DLD1 (cell line): ENCODE data around the gene ME3.

Experiments used
- in situ Hi-C: cut with HindIII; loops from 2 replicates; pipeline ENCODE4 v1.10.0; 2017; ENCODE audit warnings: low sequenced_read_pairs

Gene ME3

DNA sequence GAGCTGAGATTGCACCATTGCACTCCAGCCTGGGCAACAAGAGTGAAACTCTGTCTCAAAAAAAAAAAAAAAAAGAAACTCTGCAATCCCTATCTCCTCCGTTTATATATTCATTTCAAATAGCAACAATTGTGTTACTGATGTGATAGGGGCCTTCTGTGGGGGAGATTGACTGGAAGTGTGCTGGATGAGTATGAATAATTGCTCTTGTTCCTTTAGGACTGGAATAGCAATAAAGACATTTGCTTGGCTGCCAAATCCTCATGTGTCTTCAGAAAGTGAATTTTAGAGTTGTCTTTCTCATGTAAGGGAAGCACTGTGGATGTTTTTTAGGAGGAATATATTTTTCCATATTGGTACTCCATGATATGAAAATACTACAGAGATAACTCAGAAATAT, 21.1 kb upstream of the ME3 start:
- in situ Hi-C loops: no loop called here

GRCh38 chr11:86692746-86693145, 20.3 kb upstream of the ME3 start:
- in situ Hi-C loops: no loop called here

GRCh38 chr11:86692317-86692716, 19.9 kb upstream of the ME3 start:
- in situ Hi-C loops: no loop called here

DNA sequence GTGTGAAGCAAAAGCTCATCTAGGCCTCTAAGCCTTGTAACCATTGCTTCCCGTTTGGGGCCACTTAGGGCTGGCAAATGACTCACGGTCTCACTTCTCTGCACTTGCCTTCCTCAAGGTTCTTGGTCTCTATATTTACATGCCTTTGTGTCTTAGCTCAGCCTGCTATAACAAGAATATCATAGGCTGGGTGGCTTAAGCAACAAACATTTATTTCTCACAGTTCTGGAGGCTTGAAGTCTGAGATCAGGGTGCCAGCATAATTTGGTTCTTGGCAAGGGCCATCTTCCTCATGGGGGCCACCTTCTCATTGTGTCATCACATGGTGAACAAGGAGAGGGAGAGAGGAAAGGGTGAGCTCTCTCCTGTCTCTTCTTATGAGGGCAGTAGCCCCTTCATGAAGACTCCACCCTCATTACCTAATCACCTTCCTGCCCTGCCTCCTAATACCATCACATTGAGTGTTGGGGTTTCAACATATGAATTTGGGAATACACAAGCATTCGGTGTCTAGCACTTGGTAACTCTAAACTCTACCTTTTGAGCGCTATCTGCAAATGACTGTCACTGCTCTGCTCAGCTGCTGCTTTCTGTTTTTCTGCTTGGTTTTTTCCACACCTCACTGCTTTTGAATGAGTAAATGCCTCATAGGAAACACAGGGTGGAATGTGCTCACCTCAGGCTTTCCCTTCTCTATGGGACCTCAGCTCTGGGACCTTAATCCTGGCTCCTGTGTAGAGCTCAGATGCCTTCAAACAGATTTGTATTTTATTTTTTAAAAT, 16.2 kb upstream of the ME3 start:
- in situ Hi-C loops: no loop called here

DNA sequence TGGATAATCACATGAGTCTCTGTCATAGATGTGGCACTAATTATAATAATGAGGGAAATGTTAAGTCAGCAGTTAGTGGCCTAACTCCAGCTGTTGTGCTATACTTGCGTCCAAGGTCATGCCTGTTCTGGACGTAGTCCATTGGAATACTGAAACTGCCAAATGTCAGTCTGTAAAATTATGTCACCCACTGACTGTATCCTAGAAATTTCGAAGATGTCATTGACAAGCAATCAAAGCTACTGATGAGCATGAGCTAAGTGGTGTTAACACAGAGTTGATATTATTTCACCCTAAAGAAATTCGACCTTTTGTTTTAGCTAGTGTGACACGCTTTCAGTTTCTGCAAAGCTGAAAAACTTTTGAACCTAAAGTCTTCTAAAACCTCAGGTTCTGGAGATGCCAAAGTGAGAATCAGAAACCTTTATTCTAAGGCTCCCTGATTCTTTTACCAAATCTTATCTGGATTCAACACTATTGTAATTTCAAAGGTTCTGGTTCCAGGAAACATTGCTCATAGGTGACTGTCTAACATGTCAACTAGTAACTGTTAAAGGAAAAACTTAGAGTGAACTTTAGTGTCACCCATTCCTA, 14.9 kb upstream of the ME3 start:
- in situ Hi-C loops: no loop called here

DNA sequence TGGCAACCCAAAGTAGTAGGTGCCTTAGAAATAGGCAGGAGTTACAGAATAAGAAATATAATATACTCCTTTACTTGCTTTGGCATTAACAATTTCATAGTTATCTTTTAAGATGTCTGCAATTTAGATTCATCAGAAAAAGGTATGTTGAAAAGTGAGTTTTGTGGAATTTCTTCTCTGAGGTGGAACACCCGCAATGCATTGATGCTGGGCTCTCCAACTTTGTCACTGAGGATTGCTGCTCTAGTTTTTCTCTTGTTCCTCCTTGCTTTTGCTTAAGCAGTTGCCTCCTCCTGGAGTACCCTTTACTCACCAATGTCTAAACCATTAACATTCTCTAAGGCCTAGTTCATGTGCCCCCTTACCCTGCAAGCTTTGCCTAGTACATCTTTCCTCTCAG, 14.1 kb upstream of the ME3 start:
- in situ Hi-C loops: no loop called here

- in situ Hi-C loops: no loop called here
Measured at GRCh38 chr11:86681483-86681756, 9.0 kb upstream of the ME3 start.

GRCh38 chr11:86680716-86681482, 8.5 kb upstream of the ME3 start:
- in situ Hi-C loops: no loop called here

- in situ Hi-C loops: no loop called here
Measured at GRCh38 chr11:86678823-86679222, 6.4 kb upstream of the ME3 start.

DNA sequence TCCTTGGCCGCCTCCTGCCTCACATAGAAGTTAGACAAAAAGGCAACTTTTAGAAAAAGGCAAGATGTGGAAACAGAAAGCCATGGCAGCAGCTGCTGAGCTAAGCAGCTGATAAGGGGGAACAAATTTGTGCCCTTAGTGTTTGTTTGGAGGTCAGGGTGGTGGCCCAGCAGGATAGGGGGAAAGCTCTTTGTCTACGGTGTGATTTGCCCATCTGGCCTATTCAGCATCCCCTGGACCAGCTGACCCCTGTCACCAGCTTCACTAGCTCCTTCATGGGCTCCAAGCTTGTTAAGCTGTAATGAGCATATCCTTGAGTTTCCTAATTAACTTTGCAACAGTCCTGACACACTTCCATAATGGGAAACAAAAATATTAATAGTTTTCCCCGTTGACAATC, 5.9 kb upstream of the ME3 start:
- in situ Hi-C loops: no loop called here

DNA sequence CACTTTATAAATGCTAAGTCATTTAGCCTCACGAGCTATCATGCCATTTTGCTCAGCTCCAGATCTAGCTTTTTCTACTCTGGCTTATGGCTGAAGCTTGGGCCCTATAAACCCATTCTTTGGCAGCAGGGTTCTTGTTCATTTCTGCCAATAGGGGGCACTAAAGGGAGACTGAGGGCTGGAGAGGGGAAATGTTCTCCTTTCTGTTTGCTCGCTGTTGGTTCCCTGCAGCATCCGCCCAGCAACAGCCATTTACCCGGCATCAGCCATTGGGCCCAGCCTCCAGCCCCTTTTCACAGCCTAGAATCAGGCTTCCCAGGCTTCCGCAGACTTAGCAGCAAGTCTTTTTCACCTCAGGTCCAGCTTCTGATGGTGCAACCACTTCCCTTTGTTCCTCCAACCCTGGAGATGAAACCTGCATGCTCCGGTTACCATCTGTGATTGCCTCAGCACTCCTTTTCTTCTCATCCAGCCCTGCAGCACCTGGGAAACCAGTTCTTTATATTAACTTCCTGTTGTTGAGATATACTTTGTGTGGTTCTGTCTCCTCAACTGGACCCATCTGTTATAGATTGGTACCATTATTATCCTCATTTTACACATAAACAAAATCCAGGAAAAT, 4.2 kb upstream of the ME3 start:
- in situ Hi-C loops: no loop called here

DNA sequence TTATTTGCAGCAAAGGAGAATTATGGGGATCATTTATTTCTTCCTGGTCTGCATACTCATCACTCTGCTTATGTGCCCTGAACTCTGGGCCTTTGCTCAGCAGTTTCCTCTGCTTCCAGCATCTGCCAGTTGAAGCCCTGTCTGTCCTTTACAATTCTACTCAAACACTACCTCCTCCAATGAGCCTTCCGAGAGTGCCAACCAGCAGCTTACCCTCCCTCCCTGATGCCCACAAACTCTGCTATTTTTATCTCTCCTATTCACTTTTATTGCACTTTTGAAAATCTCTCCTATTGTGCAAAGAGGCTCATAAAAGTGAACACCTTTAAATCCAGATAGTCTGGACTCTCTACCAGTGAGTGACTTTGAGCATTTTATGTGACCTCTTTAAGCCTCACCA, 3.6 kb upstream of the ME3 start:
- in situ Hi-C loops: no loop called here

GRCh38 chr11:86675017-86675416, 2.6 kb upstream of the ME3 start:
- in situ Hi-C loops: no loop called here

- in situ Hi-C loops: no loop called here
Measured at GRCh38 chr11:86673872-86674750, 1.7 kb upstream of the ME3 start.

DNA sequence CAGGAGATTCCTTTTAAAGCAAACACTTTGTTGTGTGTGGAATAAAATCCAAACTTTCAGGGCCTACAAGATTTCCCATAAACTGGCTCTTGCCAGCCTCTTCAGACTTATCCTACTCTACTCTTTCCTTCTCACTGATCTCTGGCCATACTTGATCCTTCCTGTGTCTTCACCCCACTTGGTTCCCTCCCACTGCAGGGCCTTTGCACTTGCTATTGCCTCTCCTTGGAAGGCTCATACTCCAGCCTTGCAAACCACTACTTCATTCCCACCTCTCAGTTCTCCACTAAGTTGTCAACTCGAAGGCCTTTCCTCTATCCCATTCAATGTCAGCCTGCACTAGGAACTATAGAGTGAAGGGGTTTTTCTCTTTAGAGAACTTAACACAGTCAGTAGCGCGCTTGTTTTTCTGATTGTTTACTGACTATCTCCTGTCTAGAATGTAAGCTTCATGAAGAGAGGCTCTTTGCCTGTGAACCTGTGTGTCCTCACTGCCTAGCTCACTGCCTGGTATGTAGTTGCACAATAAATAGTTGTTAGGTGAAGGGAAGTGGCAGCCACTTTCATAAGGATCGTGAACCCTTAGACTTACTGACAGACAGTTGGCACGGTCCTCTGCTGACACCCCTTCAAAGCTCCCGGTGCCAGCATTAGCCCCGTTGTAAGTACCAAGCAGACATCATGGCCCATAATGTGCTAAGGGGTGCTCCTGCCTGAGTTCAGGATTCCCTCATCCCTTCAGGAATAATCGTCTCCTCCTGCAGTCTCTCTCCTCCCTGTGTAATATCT, 833 bp upstream of the ME3 start:
- in situ Hi-C loops: no loop called here

DNA sequence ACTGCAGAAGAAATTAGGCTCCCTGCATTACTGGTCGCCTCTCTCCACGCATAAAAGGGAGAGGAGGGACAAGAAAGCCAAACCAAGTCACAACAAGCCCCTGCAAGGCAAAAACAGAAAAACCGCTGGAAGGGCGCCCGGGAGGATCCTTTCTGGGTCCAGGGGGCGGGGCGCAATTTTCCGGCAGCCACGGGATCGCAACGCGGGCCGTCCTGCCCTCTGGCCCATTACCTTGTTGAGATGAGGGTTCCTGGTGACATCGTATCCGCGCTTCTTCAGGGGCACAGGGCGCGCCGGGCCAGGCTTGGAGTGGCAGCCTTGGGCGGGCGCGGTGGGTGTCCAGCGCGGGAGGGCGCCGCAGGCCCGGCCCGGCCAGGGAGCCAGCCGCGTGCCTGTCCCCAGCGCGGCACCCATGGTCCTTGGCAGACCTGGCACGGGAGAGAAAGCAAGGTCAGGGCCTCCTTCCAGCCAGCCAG, 847 bp downstream of the ME3 start:
- in situ Hi-C loops: no loop called here

DNA sequence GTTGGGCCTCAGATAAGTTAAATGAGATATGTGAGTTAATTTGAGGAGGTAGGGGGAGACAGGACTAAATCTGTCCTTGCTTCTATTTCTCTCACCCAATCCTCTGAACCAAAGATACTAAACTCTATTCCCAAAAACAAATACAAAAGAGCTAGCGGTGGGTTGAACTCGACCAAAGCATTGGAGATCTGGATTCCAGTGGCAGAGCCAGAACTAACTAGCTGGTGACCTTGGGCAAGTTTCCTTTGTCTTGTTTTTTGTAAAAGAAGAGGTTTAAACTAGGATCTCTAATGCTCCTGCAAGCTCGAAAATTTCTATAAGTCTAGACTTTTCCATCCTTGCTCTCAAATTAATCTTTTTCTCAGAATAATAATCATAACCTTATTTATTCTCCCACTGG, 1.5 kb downstream of the ME3 start:
- in situ Hi-C loops: no loop called here

DNA sequence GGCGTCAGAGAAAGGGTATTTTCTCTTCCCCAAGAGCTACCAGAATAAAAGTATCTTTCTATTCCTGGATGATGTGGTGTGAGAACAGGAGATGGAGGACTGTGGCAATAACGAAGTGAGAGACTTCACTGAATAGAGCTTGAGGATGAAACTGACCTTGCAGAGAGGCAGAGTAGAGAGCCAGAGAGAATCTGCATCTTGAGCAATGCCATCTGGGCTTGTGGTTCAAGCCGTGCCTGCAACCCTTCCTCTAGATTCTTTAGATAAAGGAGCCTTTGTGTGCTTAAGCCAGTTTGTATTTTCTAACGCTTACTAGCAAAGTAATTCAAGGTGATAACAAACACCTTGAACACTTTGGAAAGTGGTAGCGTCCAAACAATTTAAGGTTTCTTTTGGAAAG, 2.2 kb downstream of the ME3 start:
- in situ Hi-C loops: no loop called here

GRCh38 chr11:86669424-86669823, 3.0 kb downstream of the ME3 start:
- in situ Hi-C loops: no loop called here

DNA sequence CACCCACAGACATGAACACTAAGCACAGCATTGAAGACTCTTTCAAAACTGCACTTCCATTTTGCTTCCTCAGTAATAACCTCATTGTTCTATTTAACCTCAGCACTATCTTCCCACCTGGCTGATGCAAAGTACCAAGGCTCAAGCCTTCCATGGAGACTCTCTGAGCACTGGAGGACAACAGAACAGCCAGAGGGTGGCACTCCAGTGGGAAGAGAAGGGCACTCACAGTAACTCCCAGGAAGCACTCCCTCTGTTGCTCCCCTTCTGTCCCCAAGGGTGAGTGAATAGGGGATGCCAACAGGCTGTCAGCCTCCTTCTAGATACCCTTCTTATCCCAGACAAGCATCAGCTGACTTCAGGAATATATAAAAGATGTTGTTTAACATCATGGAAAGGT, 3.5 kb downstream of the ME3 start:
- in situ Hi-C loops: no loop called here
